HG03175 (cell line): ENCODE measurements around the gene HHAT.

Source experiments
- ATAC-seq: cut with Tn5 transposase; IDR thresholded peaks from one replicate; pipeline ENCODE4 v1.9.1; 2021; ENCODE audit warnings: mild to moderate bottlenecking, moderate library complexity; ENCODE audit not compliant: unreplicated experiment

The HHAT gene

GRCh38 chr1:210328746-210329503 is at the start of gene HHAT:
Gene HHAT, plus strand, starts transcription at chr1:210328902. Its CDS starts 20,074 bp downstream, at chr1:210348976.
- peak; percentile 56 for ATAC-seq

GRCh38 chr1:210280221-210280620 is 48.5 kb upstream of the HHAT start:
- ATAC-seq = no peak

GRCh38 chr1:210288116-210288515 is 40.6 kb upstream of the HHAT start:
- no peak for ATAC-seq

GRCh38 chr1:210289248-210289647 is 39.5 kb upstream of the HHAT start:
- ATAC-seq = no peak

- ATAC-seq = no peak
Observed at GRCh38 chr1:210291081-210291764, 37.5 kb upstream of the HHAT start.

GRCh38 chr1:210291786-210292230 is 36.9 kb upstream of the HHAT start:
- ATAC-seq = no peak

GRCh38 chr1:210292231-210292871 is 36.4 kb upstream of the HHAT start:
- ATAC-seq = no peak

GRCh38 chr1:210293171-210293607 is 35.5 kb upstream of the HHAT start:
- no peak for ATAC-seq

GRCh38 chr1:210294999-210295745 is 33.5 kb upstream of the HHAT start:
- no peak for ATAC-seq

GRCh38 chr1:210296682-210297081 is 32.0 kb upstream of the HHAT start:
- ATAC-seq = no peak

GRCh38 chr1:210298296-210298695 is 30.4 kb upstream of the HHAT start:
- no peak for ATAC-seq

- no peak for ATAC-seq
Observed at GRCh38 chr1:210298936-210299335, 29.8 kb upstream of the HHAT start.

- ATAC-seq = no peak
Observed at GRCh38 chr1:210299501-210299900, 29.2 kb upstream of the HHAT start.

- ATAC-seq = no peak
Observed at GRCh38 chr1:210300923-210301614, 27.6 kb upstream of the HHAT start.

- no peak for ATAC-seq
Observed at GRCh38 chr1:210301615-210302000, 27.1 kb upstream of the HHAT start.

- ATAC-seq = no peak
Observed at GRCh38 chr1:210302501-210302900, 26.2 kb upstream of the HHAT start.

GRCh38 chr1:210303391-210303790 is 25.3 kb upstream of the HHAT start:
- ATAC-seq = no peak

GRCh38 chr1:210310562-210311153 is 18.0 kb upstream of the HHAT start:
- no peak for ATAC-seq

GRCh38 chr1:210311726-210312493 is 16.8 kb upstream of the HHAT start:
- no peak for ATAC-seq
